Activated CD8-positive, alpha-beta memory T cell treated with anti-CD3 and anti-CD28 coated beads, Interleukin-2, amount 50 U/mL, for 1 hour (primary cell): ENCODE results near the gene CELF4.

ENCODE experiments used
- DNase-seq: peaks from one replicate; pipeline ENCODE4 v3.0.0-alpha.2; 2020; ENCODE audit errors: extremely low read depth

The CELF4 gene

GRCh38 chr18:37572736-37573135 is 7.1 kb upstream of the CELF4 start:
- no peak for DNase-seq

- no peak for DNase-seq
Measured at GRCh38 chr18:37571266-37571665, 5.7 kb upstream of the CELF4 start.

- no peak for DNase-seq
Measured at GRCh38 chr18:37570336-37570930, 4.8 kb upstream of the CELF4 start.

- DNase-seq, result no peak
Measured at GRCh38 chr18:37568671-37569070, 3.1 kb upstream of the CELF4 start.

- DNase-seq, result no peak
Measured at GRCh38 chr18:37567994-37568359, 2.4 kb upstream of the CELF4 start.

- DNase-seq, result no peak
Measured at GRCh38 chr18:37567061-37567993, 1.7 kb upstream of the CELF4 start.

- DNase-seq, result no peak
Measured at GRCh38 chr18:37566479-37567060, 972 bp upstream of the CELF4 start.

GRCh38 chr18:37565977-37566478 is 430 bp upstream of the CELF4 start:
- DNase-seq, result no peak

- no peak for DNase-seq
Measured at GRCh38 chr18:37564711-37565100, 892 bp downstream of the CELF4 start.

GRCh38 chr18:37563931-37564392 is 1.6 kb downstream of the CELF4 start:
- DNase-seq, result no peak

GRCh38 chr18:37561986-37562385 is 3.6 kb downstream of the CELF4 start:
- no peak for DNase-seq

GRCh38 chr18:37560003-37560402 is 5.6 kb downstream of the CELF4 start:
- no peak for DNase-seq

GRCh38 chr18:37559194-37559593 is 6.4 kb downstream of the CELF4 start:
- DNase-seq, result no peak

GRCh38 chr18:37554399-37554787 is 11.2 kb downstream of the CELF4 start:
- no peak for DNase-seq

- DNase-seq, result no peak
Measured at GRCh38 chr18:37553633-37554398, 11.8 kb downstream of the CELF4 start.

- DNase-seq, result no peak
Measured at GRCh38 chr18:37552286-37552685, 13.3 kb downstream of the CELF4 start.

GRCh38 chr18:37551846-37552245 is 13.8 kb downstream of the CELF4 start:
- DNase-seq, result no peak

- DNase-seq, result no peak
Measured at GRCh38 chr18:37551249-37551648, 14.3 kb downstream of the CELF4 start.

GRCh38 chr18:37550118-37550875 is 15.3 kb downstream of the CELF4 start:
- no peak for DNase-seq

- DNase-seq, result no peak
Measured at GRCh38 chr18:37548679-37549289, 16.8 kb downstream of the CELF4 start.
